22Rv1 (cell line): Measurements from ENCODE around the gene TMEM150C.

Source experiments
- H3K27ac ChIP-seq: fragments of 450-650 bp; 2 replicates; pipeline ENCODE4 v1.5.1; 2017
- ZFX ChIP-seq: fragments of 450-650 bp; IDR thresholded peaks from 2 replicates; pipeline ENCODE4 v1.6.1; 2017; ENCODE audit warnings: antibody characterized with exemption, borderline replicate concordance
- TF ChIP-seq, protein P1 (sequence below): fragments of 450-650 bp; IDR thresholded peaks from 2 replicates; pipeline ENCODE4 v1.5.1; 2017; ENCODE audit warnings: mild to moderate bottlenecking

Gene TMEM150C

DNA sequence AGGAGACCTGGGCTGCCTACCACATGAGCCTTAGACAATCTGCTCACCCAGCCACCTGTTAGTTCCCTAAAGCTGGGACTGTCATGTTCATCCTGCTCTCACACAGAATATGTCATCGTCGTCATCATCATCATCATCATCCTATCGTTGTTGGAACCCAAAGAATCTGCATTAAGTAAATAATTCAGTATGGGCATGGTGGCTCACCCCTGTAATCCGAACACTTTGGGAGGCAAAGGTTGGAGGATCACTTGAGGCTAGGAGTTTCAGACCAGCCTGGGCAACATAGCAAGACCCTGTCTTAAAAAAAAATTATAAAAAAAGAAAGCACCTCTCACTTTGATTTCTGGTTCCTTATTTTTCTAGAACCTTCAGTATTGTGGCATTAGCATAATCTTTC lies 125.0 kb downstream of the TMEM150C start:
- H3K27ac ChIP-seq: no peak overlapping the region
- TF ChIP-seq, protein P1, sequence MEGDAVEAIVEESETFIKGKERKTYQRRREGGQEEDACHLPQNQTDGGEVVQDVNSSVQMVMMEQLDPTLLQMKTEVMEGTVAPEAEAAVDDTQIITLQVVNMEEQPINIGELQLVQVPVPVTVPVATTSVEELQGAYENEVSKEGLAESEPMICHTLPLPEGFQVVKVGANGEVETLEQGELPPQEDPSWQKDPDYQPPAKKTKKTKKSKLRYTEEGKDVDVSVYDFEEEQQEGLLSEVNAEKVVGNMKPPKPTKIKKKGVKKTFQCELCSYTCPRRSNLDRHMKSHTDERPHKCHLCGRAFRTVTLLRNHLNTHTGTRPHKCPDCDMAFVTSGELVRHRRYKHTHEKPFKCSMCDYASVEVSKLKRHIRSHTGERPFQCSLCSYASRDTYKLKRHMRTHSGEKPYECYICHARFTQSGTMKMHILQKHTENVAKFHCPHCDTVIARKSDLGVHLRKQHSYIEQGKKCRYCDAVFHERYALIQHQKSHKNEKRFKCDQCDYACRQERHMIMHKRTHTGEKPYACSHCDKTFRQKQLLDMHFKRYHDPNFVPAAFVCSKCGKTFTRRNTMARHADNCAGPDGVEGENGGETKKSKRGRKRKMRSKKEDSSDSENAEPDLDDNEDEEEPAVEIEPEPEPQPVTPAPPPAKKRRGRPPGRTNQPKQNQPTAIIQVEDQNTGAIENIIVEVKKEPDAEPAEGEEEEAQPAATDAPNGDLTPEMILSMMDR: no peak

DNA sequence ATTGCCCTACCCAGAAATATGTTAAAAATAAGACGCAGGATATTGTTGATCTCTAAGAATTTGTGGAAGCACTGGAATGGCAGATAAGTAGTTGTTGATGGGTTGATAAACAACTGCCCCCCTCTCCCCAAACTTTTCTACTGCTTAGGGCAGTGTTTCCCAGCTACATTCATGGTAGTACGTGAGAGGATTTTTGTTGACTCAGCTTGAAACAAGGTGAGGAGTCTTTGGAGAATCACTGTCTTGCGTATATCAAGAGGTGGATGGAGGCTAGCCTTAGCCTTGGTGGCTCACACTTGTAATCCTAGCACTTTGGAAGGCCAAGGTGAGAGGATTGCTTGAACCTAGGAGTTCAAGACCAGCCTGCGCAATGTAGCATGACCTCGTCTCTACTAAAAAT lies 125.7 kb downstream of the TMEM150C start:
- no peak for TF ChIP-seq ZFX
- TF ChIP-seq, protein P1: no peak
- no peak overlapping the region for H3K27ac ChIP-seq

DNA sequence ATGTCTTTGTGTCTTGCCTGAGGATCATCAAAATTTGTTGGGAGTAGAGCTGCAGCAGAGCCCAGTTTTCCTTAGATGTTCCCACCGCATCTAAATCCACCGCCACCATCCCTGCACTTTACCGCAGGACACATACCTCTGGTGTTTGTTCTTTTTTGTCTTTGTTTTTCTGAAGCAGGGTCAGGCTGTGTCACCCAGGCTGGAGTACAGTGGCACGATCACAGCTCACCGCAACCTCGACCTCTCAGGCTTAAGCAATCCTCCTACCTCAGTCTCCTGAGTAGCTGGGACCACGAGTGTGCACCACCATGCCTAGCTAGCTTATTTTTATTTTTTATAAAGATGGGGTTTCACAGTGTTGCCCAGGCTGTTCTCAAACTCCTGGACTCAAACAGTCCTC lies 126.8 kb downstream of the TMEM150C start:
- H3K27ac ChIP-seq: no peak overlapping the region
- no peak for TF ChIP-seq ZFX
- TF ChIP-seq, protein P1: no peak

DNA sequence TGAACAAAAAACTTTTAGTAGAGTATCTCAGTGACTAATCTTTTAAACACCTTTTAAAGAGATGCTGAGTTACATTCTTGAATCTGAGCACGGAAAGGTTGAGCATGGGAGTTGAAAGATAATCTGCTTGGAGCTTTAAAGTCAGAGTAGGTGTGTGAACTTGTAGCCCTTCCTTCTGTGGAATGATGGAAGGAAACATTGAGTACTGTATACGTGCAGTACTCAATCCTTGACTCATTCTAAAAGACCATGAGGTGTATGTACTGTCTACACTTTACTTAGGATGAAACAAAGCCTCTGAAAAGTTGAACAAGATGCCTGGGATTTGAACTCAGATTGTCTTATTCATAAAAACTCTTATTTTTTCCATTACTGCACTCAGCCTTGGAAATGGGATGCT lies 128.0 kb downstream of the TMEM150C start:
- TF ChIP-seq, protein P1: no peak
- TF ChIP-seq ZFX: no peak
- H3K27ac ChIP-seq: no peak overlapping the region
